ENCODE measurements around the gene SLC2A10. TPM values are rescaled to one million over a fixed set of nuclear protein-coding genes. Genes with fewer than 3 reads are reported as not detected.

The SLC2A10 gene
- total RNA-seq, 1 donor from 2014 or later = 12.7 TPM

DNA sequence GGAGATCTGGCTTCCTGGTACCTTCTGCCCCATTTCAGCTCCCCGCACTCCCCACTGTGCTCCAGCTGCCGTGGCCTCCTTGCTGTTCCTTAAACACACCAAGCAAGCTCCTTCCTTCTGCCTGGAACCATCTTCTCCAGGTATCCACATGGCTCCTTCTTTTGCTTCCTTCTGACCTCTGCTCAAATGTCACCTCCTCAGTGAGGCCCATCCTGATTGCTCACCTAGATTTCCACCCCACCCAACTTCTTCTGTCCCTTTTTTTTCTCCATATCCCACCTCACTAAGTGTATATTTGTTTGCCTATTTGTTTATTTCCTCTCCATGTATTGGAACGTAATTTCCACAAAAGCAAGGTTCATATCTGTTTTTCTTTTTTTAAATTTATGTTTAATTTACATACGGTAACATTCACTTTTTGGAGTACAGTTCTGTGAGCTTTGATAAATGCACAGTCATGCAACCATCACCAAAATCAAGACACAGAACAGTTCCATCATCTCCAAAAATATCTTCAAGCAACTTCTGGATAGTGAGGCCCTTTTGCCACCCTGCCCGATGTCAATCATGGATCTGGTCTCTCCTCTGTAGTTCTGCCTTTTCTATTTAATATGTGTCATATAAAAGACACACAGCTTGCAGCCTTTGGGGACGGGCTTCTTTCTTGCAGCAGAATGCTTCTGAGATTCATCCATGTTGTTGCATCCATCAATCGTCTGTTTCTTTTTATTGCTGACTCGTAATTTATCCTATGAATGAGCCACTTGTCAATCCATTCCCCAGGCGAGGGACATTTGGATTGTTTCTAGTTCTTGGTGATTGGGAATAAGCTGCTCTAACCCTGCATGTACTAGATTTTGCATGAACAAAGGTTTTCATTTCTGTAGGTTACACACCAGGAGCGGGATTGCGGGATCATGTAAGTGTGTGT lies 46.3 kb downstream of the SLC2A10 start:
- peaks cover 16% of the 10 kb centered on the region for H3K27me3 ChIP-seq (ENCODE audit: insufficient read depth, low read length)
- H3K4me3 ChIP-seq (ENCODE audit: insufficient read depth, low read depth, low read length) = no peak overlapping the region
- H3K27me3 Mint-ChIP-seq (ENCODE audit: low read depth, unreplicated experiment) = peaks cover 28% of the 10 kb centered on the region
- H3K4me1 Mint-ChIP-seq (ENCODE audit: low read depth, unreplicated experiment) = no peaks in the 10 kb centered on the region
- TF ChIP-seq EZH2 (IDR thresholded peaks at IDR 0.05; ENCODE audit: insufficient read depth, low read length) = no peak
- TF ChIP-seq CTCF (IDR thresholded peaks at IDR 0.05; ENCODE audit: insufficient read depth, low read depth, low read length) = no peak
- FAIRE-seq = no peak
- no peaks in the 10 kb centered on the region for H3K79me2 ChIP-seq (ENCODE audit: insufficient read depth, low read length)
- no peak overlapping the region for H3K9ac ChIP-seq (ENCODE audit: low read length)
- H3K27ac Mint-ChIP-seq (ENCODE audit: unreplicated experiment) = no peak overlapping the region
- no peaks in the 10 kb centered on the region for H3K36me3 Mint-ChIP-seq (ENCODE audit: low read depth, unreplicated experiment)
- H3K36me3 ChIP-seq (ENCODE audit: insufficient read depth, low read length) = no peaks in the 10 kb centered on the region
- H2AFZ ChIP-seq (ENCODE audit: low read depth, low read length) = no peak overlapping the region
- no peaks in the 10 kb centered on the region for H3K9me3 ChIP-seq (ENCODE audit: insufficient read depth, low read depth, low read length)
- no peaks in the 10 kb centered on the region for H3K4me1 ChIP-seq (ENCODE audit: insufficient read depth, low read length)
- no peak for DNase-seq (ENCODE audit: low read depth)
- H3K9me3 Mint-ChIP-seq (ENCODE audit: unreplicated experiment) = peaks cover 2% of the 10 kb centered on the region
- no peaks in the 10 kb centered on the region for H4K20me1 ChIP-seq (ENCODE audit: insufficient read depth, low read length)
- H3K4me2 ChIP-seq (ENCODE audit: low read length) = no peak overlapping the region
- no peak overlapping the region for H3K4me3 Mint-ChIP-seq (ENCODE audit: unreplicated experiment)
- H3K27ac ChIP-seq (ENCODE audit: low read depth, low read length) = no peak overlapping the region

DNA sequence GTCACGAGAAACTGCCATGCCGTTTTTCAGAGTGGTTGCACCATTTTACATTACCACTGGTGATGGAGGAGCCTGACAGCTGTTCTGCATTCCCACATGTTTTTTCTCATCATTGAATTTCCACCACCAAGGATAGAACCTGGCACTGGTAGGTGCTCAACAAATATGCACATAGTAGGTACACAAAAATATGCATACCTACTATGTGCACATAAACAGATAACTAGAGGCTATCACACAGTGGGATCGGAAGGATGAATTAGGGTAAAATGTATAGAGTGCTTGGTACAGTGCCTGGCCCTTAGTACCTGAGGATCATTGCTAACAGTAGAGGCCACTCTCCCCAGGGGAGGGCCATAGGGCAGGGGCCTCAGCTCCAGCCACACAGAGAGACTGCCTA lies 47.0 kb downstream of the SLC2A10 start:
- no peak overlapping the region for H2AFZ ChIP-seq (ENCODE audit: low read depth, low read length)
- H3K9me3 ChIP-seq (ENCODE audit: insufficient read depth, low read depth, low read length) = no peaks in the 10 kb centered on the region
- H3K4me1 Mint-ChIP-seq (ENCODE audit: low read depth, unreplicated experiment) = no peaks in the 10 kb centered on the region
- no peak overlapping the region for H3K4me3 Mint-ChIP-seq (ENCODE audit: unreplicated experiment)
- H3K27me3 ChIP-seq (ENCODE audit: insufficient read depth, low read length) = peaks cover 16% of the 10 kb centered on the region
- peaks cover 2% of the 10 kb centered on the region for H3K9me3 Mint-ChIP-seq (ENCODE audit: unreplicated experiment)
- no peak overlapping the region for H3K27ac ChIP-seq (ENCODE audit: low read depth, low read length)
- no peaks in the 10 kb centered on the region for H3K4me1 ChIP-seq (ENCODE audit: insufficient read depth, low read length)
- no peak overlapping the region for H3K4me3 ChIP-seq (ENCODE audit: insufficient read depth, low read depth, low read length)
- TF ChIP-seq EZH2 (IDR thresholded peaks at IDR 0.05; ENCODE audit: insufficient read depth, low read length) (no peak), CTCF (IDR thresholded peaks at IDR 0.05; ENCODE audit: insufficient read depth, low read depth, low read length) (no peak)
- no peaks in the 10 kb centered on the region for H3K36me3 ChIP-seq (ENCODE audit: insufficient read depth, low read length)
- no peak overlapping the region for H3K27ac Mint-ChIP-seq (ENCODE audit: unreplicated experiment)
- H3K27me3 Mint-ChIP-seq (ENCODE audit: low read depth, unreplicated experiment) = peaks cover 31% of the 10 kb centered on the region
- H3K36me3 Mint-ChIP-seq (ENCODE audit: low read depth, unreplicated experiment) = no peaks in the 10 kb centered on the region
- DNase-seq (ENCODE audit: low read depth) = no peak
- H3K4me2 ChIP-seq (ENCODE audit: low read length) = no peak overlapping the region
- H4K20me1 ChIP-seq (ENCODE audit: insufficient read depth, low read length) = no peaks in the 10 kb centered on the region
- no peak for FAIRE-seq
- no peaks in the 10 kb centered on the region for H3K79me2 ChIP-seq (ENCODE audit: insufficient read depth, low read length)
- H3K9ac ChIP-seq (ENCODE audit: low read length) = no peak overlapping the region

DNA sequence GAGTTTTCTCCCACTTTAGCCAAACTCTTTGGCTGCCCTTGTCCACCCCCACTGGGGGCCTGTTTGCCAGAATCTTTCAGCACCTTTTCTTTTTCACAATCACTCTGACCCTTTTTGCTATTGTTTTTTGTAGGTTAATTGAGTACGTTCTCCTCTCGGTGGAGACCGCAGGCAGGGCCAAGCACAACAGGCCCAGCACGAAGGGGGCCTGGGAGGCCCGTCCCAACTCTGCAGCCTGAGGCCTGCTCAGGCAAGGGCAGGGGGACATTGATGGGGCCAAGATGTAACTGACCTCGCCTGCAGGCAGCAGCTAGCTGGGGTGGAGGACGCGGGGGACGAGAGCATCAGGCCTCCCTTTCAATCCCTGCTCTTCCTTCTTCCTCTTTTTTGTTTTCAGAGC lies 47.7 kb downstream of the SLC2A10 start:
- Mint-ChIP-seq H3K27ac (ENCODE audit: unreplicated experiment) (no peak overlapping the region), H3K4me3 (ENCODE audit: unreplicated experiment) (no peak overlapping the region), H3K9me3 (ENCODE audit: unreplicated experiment) (peaks cover 2% of the 10 kb centered on the region), H3K36me3 (ENCODE audit: low read depth, unreplicated experiment) (no peaks in the 10 kb centered on the region), H3K27me3 (ENCODE audit: low read depth, unreplicated experiment) (peaks cover 29% of the 10 kb centered on the region), H3K4me1 (ENCODE audit: low read depth, unreplicated experiment) (no peaks in the 10 kb centered on the region)
- TF ChIP-seq CTCF (IDR thresholded peaks at IDR 0.05; ENCODE audit: insufficient read depth, low read depth, low read length) (no peak), EZH2 (IDR thresholded peaks at IDR 0.05; ENCODE audit: insufficient read depth, low read length) (no peak)
- Histone ChIP-seq H3K4me2 (ENCODE audit: low read length) (no peak overlapping the region), H3K4me1 (ENCODE audit: insufficient read depth, low read length) (no peaks in the 10 kb centered on the region), H3K4me3 (ENCODE audit: insufficient read depth, low read depth, low read length) (no peak overlapping the region), H3K27ac (ENCODE audit: low read depth, low read length) (no peak overlapping the region), H3K9me3 (ENCODE audit: insufficient read depth, low read depth, low read length) (no peaks in the 10 kb centered on the region), H2AFZ (ENCODE audit: low read depth, low read length) (no peak overlapping the region), H4K20me1 (ENCODE audit: insufficient read depth, low read length) (no peaks in the 10 kb centered on the region), H3K79me2 (ENCODE audit: insufficient read depth, low read length) (no peaks in the 10 kb centered on the region), H3K9ac (ENCODE audit: low read length) (no peak overlapping the region), H3K36me3 (ENCODE audit: insufficient read depth, low read length) (no peaks in the 10 kb centered on the region), H3K27me3 (ENCODE audit: insufficient read depth, low read length) (peaks cover 9% of the 10 kb centered on the region)
- FAIRE-seq = no peak
- no peak for DNase-seq (ENCODE audit: low read depth)
